Tongue (tissue), 2 donors: ENCODE data around the gene ZNF672. TPM values are rescaled to one million over a fixed set of nuclear protein-coding genes. Genes with fewer than 3 reads are reported as not detected.
A peak's percentile ranks its signal among the peaks of the same experiment; 100 is the strongest.
"Not testable (repeated sequence)": the region's sequence is repeated elsewhere in the genome, so short reads cannot be mapped to it uniquely, and the experiment has no call there.

Experiments
- DNase-seq: peaks from one replicate; pipeline ENCODE4 v3.0.0-alpha.2; 2015
- total RNA-seq: library from RNA; depleted of rRNA; stranded (reverse); fragments of >200 nt; gene quantifications from one replicate; pipeline ENCODE4 v1.2.3, GENCODE V29; 2014

Gene ZNF672
- total RNA-seq, 1 donor from 2014 or later = 33.4 TPM

- DNase-seq = no peak
These were observed 18.2 kb downstream of the ZNF672 start for GRCh38 chr1:248856176-248856575.

DNA sequence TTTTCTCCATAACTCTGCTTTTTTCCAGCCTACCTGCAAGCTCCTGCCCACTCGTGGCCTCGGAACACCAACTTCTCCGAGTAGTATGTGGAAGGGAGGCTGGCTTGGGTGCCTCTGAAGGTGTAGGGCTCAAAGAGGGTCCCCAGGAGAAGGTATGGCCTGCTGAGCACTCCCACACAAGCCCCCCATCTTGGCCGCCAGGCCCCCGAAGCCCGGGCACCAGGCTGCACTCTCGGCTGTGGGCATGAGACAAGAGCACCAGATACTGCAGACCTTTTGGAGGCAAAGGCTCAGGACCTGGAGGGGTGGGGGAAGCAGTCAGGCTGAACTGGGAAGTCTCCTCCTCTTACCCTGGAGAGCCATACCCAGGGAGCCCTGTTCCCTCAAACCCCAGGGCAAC is 19.2 kb downstream of the ZNF672 start:
- no peak for DNase-seq

GRCh38 chr1:248857749-248858095 is 19.7 kb downstream of the ZNF672 start:
- DNase-seq = no peak

DNA sequence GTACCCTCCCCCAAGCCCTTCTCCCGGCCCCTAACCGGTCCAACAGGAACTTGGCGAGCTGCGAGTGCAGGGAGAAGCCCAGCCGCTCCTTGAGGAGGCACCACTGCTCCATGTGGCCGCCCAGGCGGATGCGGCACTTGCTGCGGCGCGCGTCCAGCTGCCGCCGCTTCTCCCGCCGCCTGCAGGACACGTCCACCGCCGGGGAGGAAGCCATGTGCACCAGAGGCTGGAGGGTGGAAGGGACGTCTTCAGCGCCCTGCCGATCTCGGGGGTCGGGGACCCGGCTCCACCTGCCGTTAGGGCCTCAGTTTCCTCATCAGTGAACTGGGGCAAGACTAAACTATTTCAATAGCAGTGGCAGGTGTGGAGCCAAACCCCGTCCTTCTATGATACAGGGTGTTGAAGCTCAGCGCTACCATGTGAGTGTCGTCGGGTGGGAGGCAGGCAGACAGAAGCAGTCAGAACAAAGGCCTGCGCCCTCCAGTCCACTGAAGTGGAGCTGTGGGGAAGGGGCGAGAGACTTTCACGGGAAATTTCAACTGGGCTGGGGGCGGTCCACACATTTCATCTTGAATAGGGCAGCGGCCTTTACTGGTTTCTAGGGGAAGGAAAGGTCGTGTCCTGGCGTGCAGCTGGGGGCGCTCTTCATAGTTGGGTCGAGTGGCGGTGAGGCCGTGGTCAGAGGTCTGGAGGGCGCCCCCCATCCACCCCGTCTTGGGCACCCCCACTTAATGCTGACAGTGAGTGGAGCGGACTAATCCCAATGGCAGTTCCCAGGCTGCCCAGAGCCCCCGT is 20.3 kb downstream of the ZNF672 start:
- peak; percentile 82 for DNase-seq

DNA sequence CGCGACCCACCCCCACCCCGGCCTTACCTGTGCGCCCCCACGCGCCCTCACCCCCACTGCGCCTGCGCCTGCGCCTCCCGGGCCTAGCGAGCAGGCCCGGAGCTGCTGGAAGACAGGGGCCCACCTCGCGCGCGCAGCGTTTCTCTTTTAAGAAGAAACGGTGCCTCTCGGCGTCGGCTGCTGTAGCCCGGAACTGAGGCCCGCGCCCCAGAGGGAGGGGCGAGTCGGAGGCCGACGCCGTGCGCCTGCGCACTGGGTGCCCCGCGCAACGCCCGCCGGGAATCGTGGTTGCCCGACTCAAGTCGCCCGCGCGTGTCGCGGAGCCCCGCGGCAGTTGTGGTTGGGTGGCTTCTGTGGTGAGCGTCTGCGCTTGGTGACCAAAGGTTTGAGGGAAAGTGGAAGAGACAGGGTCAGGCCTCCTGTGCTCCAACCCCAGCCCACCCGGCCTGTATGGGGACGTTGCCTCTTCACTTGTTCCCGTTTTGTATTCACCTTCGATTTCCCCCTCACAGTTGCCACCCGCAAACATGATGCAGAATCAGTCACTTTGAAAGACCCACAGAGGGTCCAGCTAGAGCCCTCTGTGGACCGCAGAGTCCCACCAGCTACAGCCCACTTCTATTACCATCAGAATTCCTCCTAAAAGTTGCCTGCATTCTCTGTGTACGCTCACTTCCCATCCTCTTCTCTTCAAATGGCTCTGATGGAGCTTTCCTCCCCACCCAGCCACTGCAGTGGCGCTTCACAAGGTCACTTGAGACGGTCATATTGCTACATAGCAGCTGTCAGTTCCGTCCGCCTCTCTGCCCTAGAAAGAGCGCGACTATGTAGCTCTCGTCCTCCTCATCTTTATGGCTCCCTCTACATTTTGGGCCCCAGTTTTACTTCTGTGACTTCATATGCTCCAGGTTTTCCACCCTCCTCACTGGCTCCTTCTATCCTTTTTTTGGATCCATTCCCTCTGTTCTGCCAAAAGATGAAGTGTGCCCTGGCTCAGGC is 21.2 kb downstream of the ZNF672 start, which contains the start of gene ZNF692:
Gene ZNF692 (minus strand): TSS at position 195 of the 999 bp plus-strand sequence. CDS start 776 bp downstream, outside the sequence.
- DNase-seq = peak; percentile 99

DNA sequence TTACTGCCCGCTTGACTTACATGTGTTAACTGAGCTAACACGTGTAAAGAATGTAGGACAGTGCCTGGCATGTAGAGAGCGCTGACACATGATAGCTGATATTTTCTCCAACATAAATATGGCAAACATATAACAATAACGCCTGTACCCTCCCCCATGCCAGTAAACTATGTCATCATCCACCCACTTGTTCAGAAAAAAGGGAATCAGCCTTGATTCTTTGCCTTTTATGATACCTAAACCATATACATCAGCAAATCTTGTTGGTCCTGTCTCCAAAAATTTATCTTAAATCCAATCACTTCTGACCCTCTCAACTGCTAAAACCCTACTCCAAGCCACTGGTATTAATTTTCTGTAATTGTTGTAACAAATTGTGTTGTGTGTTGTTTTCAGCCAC is 22.0 kb downstream of the ZNF672 start:
- no peak for DNase-seq

DNA sequence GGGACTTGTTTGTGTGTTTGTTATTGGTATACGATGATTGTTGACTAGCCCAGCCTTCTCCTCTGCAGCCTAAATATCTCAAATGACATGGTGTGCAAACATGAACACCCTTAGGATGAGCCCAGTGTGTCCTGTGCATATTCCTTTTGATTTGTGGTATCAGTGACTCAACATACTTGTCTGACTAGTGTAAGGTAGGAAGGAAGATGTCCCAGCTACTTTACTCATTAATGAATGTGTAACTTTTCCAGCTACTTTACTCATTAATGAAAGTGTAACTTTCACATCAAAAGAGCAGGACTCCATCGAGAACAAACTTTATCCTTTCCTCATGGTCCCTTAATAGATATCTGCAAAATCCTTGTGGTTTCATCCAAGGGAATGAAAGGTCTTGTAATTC is 23.6 kb downstream of the ZNF672 start:
- DNase-seq = no peak

GRCh38 chr1:248862695-248862997 is 24.6 kb downstream of the ZNF672 start:
- DNase-seq = no peak

DNA sequence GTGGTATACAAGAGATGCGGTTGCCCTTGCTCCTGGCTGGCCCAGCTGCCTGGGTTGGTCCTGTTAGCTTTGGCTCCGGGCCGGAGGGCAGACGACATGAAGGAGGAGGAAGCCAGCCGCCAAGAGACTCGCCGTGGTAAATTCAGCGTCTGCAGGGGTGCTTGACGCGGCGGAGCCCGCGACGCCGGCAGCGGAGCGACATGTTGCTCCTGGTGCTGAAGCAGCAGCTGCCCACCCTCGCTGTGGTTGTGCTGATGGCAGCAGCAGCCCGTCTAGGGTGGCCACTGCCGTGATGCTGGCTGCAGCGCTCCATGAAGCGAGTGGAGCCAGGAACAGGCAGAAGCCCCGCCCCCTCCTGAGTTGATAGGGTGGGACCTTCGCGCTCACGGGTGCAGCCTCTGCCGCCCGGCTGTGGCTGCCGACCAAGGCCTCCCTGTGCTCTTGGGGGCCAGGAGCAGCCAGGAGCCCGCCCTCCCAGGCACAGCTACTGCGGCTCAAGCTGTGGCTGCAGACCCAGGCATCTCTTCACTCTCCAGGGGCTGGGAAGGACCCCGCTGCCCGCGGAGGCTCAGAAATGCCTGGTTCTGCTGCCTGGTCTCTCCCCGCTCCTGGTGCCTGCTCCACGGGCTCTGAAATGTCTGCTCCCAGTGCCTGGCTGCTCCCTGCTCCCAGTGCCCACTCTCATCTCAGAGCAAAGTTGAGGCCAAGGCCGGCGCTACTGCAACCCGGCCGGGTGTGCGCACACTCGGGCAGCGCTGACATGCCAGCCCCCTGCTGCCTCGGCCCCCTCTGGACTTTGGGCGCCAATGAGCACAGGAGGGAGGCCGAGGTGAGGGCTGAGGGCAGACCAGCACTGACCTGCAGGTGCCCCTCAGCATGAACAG is 25.2 kb downstream of the ZNF672 start:
- peak; percentile 92 for DNase-seq

DNA sequence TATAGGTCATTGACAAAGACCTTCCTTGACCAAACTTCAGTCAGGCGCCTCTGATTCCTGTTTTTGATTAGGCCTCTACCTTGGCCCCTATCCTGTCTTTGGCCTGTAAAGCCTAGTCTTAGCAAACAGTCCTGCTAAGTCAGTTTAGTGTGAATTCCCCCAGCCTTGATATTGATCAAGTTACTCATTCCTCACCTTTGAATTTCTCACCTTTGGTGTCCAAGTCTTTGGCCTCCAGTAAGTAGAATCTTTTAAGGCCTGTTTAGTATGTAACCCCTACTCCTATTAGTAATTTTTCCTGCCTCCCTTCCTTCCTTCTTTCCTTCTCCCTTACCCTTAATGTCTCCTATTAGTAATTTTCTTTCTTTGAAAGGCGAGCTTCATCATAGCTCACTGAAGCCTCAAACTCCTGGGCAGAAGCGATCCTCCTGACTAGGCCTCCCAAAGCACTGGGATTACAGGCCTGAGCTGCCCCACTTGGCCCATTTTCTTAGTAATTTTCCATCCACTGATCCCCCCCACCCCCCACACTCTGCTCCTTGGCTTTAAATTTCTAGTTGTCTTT is 33.9 kb downstream of the ZNF672 start:
- no peak for DNase-seq

GRCh38 chr1:248872752-248873408 is 34.9 kb downstream of the ZNF672 start:
- DNase-seq = peak; percentile 80

DNA sequence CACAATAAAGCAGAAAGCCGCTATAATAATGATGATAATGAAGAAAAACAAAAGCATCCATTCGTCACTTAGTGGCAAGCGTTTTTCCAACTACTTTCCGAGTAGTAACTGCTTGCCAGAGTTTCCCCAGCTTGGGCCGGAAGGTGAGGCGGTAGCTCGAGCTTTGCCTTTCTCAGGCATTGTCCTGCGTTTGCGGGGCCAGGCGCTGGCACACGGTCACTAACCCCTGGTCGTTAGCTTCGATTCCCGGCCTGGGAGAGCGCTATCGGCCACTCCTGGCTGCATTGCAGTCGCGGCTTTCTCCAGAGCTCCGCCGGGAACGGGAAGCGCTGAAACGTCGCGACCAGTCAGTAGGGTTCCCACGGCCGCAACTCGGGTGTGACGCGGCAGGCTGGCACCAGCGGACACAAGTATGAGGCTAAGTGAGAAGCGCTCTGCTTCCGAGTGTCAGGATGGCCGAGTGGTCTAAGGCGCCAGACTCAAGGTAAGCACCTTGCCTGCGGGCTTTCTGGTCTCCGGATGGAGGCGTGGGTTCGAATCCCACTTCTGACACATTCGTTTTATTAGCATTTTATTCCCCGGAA is 35.5 kb downstream of the ZNF672 start:
- peak; percentile 99 for DNase-seq

DNA sequence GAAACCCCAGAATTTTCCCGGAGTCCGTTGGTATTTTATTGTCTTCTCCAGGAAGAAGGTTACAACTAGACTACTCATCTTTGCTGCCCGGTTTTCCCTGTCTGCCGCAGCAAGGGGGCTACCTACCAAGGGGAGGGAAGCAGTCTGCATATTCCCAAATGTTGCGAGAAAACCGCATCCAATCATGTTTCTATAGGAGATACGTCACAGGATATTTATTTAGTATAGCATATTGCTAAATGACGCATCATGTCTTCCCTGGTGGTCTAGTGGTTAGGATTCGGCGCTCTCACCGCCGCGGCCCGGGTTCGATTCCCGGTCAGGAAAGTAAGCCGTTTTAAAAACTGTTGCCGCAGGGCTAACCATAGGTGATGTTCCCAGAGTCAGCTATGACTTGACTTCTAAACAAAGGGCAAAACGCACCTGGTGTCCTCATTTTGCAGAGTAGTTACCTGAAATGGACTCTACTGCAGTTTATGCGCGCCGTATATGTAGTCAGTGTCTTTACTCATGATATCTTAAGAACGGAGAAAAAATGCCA is 36.0 kb downstream of the ZNF672 start:
- DNase-seq = peak; percentile 98

DNA sequence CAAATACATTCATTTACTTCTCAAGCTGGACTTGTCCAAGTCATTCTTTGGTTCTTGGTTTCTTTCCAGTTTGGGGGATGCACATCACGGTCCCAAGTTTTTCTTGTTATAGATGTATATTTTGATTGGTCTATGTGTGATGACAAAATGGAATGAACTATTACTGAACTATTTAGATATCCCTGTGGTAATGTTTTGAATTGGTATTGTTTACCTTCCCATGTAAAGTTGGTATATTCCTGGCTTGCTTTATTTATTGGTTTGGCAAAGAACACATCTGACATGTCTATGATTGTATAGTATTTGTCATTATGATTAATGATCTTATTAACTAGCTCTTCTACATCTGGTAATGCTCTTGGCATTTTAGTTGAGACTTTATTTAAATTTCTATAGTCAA is 43.2 kb downstream of the ZNF672 start:
- DNase-seq = no peak

GRCh38 chr1:248882427-248882826 is 44.4 kb downstream of the ZNF672 start:
- DNase-seq = not testable (repeated sequence)

GRCh38 chr1:248884632-248885295 is 46.7 kb downstream of the ZNF672 start:
- peak; percentile 24 for DNase-seq

- no peak for DNase-seq
These were observed 47.6 kb downstream of the ZNF672 start for GRCh38 chr1:248885646-248886045.

GRCh38 chr1:248886237-248886895 is 48.3 kb downstream of the ZNF672 start:
- DNase-seq = peak; percentile 86

DNA sequence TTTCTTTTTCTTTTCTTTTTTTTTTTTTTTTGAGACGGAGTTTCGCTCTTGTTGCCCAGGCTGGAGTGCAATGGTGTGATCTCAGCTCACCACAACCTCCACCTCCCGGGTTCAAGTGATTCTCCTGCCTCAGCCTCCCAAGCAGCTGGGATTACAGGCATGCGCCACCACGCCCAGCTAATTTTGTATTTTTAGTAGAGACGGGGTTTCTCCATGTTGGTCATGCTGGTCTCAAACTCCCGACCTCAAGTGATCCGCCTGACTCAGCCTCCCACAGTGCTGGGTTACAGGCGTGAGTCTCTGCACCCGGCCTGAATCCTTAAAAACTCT is 51.9 kb downstream of the ZNF672 start:
- DNase-seq = not testable (repeated sequence)
